ENCODE results near the gene AEN. TPM values are rescaled to one million over a fixed set of nuclear protein-coding genes. Genes with fewer than 3 reads are reported as not detected.
A peak's percentile ranks its signal among the peaks of the same experiment; 100 is the strongest.

The AEN gene
- total and polyA plus RNA-seq, 2 of the 8 experiments (the other 6 are each of a cell fraction or from before 2014, with no cell fraction given), result 112 to 122 TPM

GRCh38 chr15:88674661-88675060, 53.5 kb downstream of the AEN start:
- H2BK5ac ChIP-seq (ENCODE audit: low read depth, low read length), result no peak overlapping the region
- POLR2A ChIA-PET (ENCODE audit: partially characterized antibody), result no interaction called here
- FAIRE-seq, result no peak
- TF ChIP-seq MAFK (IDR thresholded peaks at IDR 0.05; ENCODE audit: low read depth, low read length), result no peak
- no peak for TF ChIP-seq JUN (IDR thresholded peaks at IDR 0.05; ENCODE audit: low read depth, low read length)
- no peak for TF ChIP-seq GTF2F1 (IDR thresholded peaks at IDR 0.05; ENCODE audit: borderline replicate concordance, low read depth, low read length)
- no peak for TF ChIP-seq BRCA1 (IDR thresholded peaks at IDR 0.05; ENCODE audit: low read depth, low read length)
- no peak for TF ChIP-seq CTCF (IDR thresholded peaks at IDR 0.05; ENCODE audit: control extremely low read depth in 1 of 3, insufficient read depth in 1 of 3, low read depth in 1 of 3, low read length in 3 of 3)
- TF ChIP-seq HDAC2 (IDR thresholded peaks at IDR 0.05; ENCODE audit: borderline replicate concordance in 1 of 2, low read depth in 2 of 2, low read length in 2 of 2), result no peak
- TF ChIP-seq CHD1 (IDR thresholded peaks at IDR 0.05; ENCODE audit: low read depth, low read length), result no peak
- no peak for TF ChIP-seq CEBPB (IDR thresholded peaks at IDR 0.05; ENCODE audit: low read depth, low read length)
- no peak for TF ChIP-seq FOSL1 (IDR thresholded peaks at IDR 0.05; ENCODE audit: insufficient read depth, low read depth, low read length)
- TF ChIP-seq SAP30 (IDR thresholded peaks at IDR 0.05; ENCODE audit: insufficient read depth, insufficient replicate concordance, low read length), result no peak
- no peak for TF ChIP-seq NRF1 (IDR thresholded peaks at IDR 0.05; ENCODE audit: low read depth, low read length)
- no peak for TF ChIP-seq CBX5 (IDR thresholded peaks at IDR 0.05; ENCODE audit: low read depth, low read length)

More at GRCh38 chr15:88674661-88675060, 53.5 kb downstream of the AEN start:
- Histone ChIP-seq H3K9me3 (ENCODE audit: insufficient read depth in 2 of 2, low read depth in 1 of 2, low read length in 1 of 2) (no peaks in the 10 kb centered on the region), H3K79me2 (ENCODE audit: control insufficient read depth in 1 of 2, insufficient read depth in 2 of 2, low read length in 2 of 2) (no peaks in the 10 kb centered on the region), H4K20me1 (replicated peaks in 1 of 2; ENCODE audit: control insufficient read depth in 1 of 2, insufficient read depth in 2 of 2, low read length in 2 of 2) (no peaks in the 10 kb centered on the region), H2AFZ (ENCODE audit: low read length) (no peak overlapping the region), H2BK15ac (ENCODE audit: low read length) (no peak overlapping the region), H4K8ac (ENCODE audit: extremely low read depth, insufficient read depth, low read length) (no peak overlapping the region), H3K14ac (ENCODE audit: insufficient read length) (no peak overlapping the region), H2BK12ac (ENCODE audit: low read depth, low read length) (no peak overlapping the region), H3K36me3 (ENCODE audit: control insufficient read depth in 2 of 4, insufficient read depth in 4 of 4, low read length in 3 of 4) (no peaks in the 10 kb centered on the region), H3K56ac (replicated peaks; ENCODE audit: insufficient read length, low read depth, low read length) (no peak overlapping the region), H3K23ac (ENCODE audit: insufficient read length) (no peak overlapping the region), H3K4me1 (replicated peaks in 1 of 4; ENCODE audit: control insufficient read depth in 3 of 4, insufficient read depth in 4 of 4, low read length in 3 of 4) (no peaks in the 10 kb centered on the region), H3K4me2 (ENCODE audit: insufficient read depth in 1 of 2, low read depth in 2 of 2, low read length in 2 of 2) (no peak overlapping the region), H2BK120ac (replicated peaks; ENCODE audit: low read depth, low read length) (no peak overlapping the region), H3K27me3 (replicated peaks in 1 of 4; ENCODE audit: control insufficient read depth in 3 of 4, extremely low read depth in 1 of 4, insufficient read depth in 3 of 4, low read length in 3 of 4) (no peaks in the 10 kb centered on the region), H3K4ac (replicated peaks; ENCODE audit: insufficient read length, low read depth, low read length) (no peak overlapping the region), H2AK5ac (ENCODE audit: low read depth, low read length) (no peak overlapping the region), H2BK20ac (ENCODE audit: low read length) (no peak overlapping the region), H3K79me1 (ENCODE audit: low read depth, low read length) (no peaks in the 10 kb centered on the region), H3K9ac (replicated peaks in 1 of 4; ENCODE audit: extremely low read depth in 1 of 4, low read depth in 3 of 4, low read length in 3 of 4) (no peak overlapping the region), H3K4me3 (ENCODE audit: extremely low read depth in 1 of 4, insufficient read depth in 2 of 4, low read depth in 3 of 4, low read length in 4 of 4) (no peak overlapping the region), H3K18ac (ENCODE audit: extremely low read depth, low read length) (no peak overlapping the region), H4K5ac (ENCODE audit: insufficient read length, low read depth, low read length) (no peak overlapping the region), H4K91ac (replicated peaks; ENCODE audit: insufficient read length, low read length) (no peak overlapping the region), H3K23me2 (ENCODE audit: low read depth, low read length) (no peaks in the 10 kb centered on the region), H3K27ac (ENCODE audit: low read depth, low read length) (no peak overlapping the region)
- DNase-seq (ENCODE audit: low read depth in 1 of 2, low spot score in 2 of 2), result peak in 1 of 2 experiments; percentile 20
- 87% methylated on average over 4 of the region's 4 CpGs; no CpG with 5 or more reads in 1 of the 2 experiments for WGBS, 2 experiments (ENCODE audit: extremely low coverage in 1 of 2, insufficient coverage in 1 of 2, insufficient read length in 1 of 2, insufficient replicate concordance in 2 of 2, low coverage in 1 of 2, low lambda C conversion rate in 2 of 2, missing lambda C conversion rate in 1 of 2)
- CTCF ChIA-PET (ENCODE audit: partially characterized antibody), result interaction anchor here (1.0 to 2.9 kb wide), 4 partner anchors 10 to 158 kb away, joined by 3 to 11 read pairs (median 6); no protein-coding TSS in a partner anchor
